Activated T-cell treated with anti-CD3 and anti-CD28 coated beads, Interleukin-2, amount 50 U/mL, for 1 hour (primary cell): ENCODE data around the gene STAP2.

Source experiments
- DNase-seq: peaks from one replicate; pipeline ENCODE4 v3.0.0-alpha.2; 2020

Gene STAP2

DNA sequence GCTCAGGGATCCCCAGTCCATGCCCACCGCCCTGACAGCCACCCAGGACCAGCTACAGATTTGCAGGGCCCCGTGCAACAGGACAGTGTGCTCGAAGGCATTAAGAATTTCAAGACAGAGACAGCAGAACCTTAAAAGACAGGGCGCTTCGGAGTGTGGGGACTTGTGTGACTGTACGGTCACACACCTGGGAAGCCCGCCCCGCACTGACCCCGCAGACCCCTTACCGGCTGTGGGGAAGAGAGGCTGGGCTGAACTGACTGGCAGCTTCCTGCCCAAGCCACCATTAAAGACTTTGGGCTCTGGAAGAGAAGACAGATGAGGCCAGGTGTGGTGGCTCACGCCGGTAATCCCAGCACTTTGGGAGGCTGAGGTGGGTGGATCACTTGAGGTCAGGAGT lies 14.4 kb downstream of the STAP2 start:
- DNase-seq, result no peak

DNA sequence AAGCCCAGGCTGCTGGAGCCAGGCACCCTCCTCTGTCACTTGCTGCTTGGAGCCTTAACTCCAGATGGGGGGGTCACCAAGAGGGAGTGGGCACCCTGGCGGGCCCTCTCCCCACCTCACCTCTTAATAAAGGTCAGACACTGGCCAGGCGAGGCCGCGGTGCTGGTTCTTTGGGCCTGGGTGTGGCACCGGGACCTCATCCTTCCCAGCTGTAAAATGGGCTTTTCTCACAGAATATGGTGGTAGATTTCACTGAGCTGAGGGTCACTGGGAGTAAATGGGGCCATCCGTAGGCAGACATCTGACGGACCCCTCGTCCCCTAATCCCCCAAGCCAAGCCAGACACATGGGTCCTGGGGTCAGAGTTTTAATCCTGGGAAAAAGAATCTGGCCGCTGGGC lies 14.9 kb downstream of the STAP2 start:
- no peak for DNase-seq

DNA sequence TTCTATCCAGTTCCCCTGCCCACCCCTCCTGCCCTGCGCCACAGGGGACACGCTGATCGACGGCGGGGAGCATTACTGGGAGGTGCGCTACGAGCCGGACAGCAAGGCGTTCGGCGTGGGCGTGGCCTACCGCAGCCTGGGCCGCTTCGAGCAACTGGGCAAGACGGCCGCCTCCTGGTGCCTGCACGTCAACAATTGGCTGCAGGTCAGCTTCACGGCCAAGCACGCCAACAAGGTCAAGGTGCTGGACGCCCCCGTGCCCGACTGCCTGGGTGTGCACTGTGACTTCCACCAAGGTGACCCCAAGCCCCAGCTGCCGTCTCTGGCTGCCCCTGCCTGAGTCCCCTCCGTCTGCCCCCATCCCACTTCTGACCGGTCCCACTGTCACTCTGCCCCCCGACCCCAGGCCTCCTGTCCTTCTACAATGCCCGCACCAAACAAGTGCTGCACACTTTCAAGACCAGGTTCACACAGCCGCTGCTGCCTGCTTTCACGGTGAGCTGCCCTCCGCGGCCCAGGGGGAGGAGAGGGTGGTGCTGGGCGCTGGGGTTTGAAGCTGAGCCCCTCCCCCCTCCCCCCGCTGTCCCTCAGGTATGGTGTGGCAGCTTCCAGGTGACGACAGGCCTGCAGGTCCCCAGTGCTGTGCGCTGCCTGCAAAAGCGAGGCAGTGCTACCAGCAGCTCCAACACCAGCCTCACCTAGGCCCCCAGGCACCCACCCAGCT lies 15.5 kb downstream of the STAP2 start:
- DNase-seq, result no peak

DNA sequence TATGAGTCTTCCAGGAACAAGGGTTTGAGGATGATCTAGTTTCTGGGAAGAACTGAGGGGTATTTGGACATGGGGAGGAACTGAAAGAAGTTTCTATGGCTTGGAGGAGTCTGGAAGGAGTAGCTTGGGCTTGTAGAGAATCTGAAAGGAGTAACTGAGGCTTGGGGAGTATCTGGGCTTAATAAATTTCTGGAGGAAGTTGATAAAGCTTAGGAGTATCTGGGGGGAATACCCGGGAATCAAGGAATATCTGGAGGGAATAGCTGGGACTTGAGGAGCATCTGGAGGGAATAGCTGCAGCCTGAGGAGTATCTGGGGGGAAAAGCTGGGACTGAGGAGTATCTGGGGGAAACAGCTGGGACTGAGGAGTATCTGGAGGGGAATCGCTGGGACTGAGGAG lies 18.2 kb downstream of the STAP2 start:
- DNase-seq, result no peak

DNA sequence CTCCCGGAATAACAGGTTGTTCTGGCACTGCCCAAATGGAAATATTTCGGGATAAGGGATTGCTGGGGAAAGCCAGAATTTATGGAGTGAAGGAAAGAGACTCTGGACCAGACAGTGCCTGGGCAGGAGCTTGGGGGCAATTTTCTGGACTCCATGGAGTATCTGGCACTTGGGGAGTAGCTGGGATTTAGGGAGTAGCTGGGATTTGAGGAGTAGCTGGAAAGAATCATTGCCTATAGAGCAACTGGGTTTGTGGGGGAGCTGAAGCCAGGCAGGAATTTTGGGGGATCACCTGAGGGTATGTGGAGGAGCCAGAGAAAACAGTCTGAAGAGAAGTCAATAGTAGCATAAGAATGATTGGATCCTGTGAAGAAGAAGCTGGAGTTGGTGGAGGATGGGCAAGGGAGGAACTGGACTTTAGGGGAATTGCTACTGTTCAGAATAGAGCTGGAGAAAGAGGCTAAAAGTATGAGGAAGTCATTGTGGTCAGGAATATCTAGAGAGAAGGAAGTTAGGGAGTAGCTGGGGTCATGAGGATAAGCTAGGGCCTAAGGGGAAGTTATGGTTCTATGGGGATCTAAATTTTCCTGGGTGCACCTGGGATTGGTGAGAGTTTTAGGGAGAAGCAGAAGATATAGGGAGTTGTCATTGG lies 19.4 kb downstream of the STAP2 start:
- DNase-seq, result no peak

DNA sequence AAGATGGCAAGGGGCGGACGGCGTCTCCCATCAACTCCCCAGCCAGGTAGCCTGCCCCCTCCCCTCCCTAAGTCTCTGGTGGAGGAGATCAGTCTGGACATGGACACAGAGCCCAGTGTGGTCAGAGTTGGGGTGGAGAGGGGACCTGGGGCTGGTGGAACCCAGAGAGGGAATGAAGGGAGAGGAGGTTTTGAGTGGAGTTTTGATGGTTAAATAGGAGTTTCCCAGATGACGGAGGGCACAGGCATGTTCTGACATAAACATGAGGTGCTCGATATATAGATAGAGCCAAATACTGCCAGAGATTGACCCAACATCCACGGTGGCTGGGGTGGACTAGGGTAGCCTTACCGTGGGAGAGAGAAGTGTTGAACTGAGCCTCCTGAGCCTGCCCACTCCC lies 20.2 kb downstream of the STAP2 start:
- no peak for DNase-seq

DNA sequence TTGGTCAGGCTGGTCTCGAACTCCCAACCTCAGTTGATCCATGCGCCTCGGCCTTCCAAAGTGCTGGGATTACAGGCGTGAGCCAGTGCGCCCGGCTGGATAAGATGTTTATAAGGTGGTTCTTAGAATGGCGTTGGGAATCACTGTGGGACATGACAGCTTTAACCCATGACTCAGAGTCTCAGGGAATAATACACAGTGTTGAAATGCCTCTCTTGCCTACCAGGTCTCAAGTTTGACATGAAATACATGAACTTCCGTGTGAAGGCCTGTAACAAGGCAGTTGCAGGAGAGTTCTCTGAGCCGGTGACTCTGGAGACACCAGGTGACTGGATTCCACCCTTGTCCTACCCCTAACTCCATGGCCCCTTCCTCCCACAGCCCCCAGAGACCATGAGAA lies 21.7 kb downstream of the STAP2 start:
- DNase-seq, result no peak

DNA sequence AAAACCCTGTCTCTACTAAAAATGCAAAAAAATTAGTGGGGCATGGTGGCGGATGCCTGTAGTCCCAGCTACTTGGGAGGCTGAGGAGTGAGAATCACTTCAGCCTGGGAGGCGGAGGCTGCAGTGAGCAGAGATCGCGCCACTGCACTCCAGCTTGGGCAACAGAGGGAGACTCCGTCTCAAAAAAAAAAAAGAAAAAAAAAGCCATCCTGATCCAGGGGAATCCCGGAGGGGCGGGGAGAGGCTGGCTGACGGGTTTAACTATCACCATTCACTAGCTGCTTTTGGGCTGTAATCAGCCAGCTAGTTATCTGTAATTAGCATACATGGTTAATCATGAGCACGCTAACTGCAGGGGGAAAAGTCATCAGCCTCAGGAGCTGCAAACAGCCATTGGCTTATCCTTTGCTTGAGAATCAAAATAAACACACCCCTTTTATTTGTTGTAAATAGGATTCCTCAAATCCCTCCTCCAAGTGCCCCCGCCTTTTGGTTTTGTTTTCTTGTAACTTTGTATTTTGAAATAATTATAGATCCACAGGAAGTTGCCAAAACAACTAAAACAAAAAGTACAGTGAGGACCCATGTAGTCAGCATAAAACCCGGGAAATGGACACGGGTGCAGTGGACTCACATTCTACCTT lies 24.7 kb downstream of the STAP2 start:
- DNase-seq, result no peak

DNA sequence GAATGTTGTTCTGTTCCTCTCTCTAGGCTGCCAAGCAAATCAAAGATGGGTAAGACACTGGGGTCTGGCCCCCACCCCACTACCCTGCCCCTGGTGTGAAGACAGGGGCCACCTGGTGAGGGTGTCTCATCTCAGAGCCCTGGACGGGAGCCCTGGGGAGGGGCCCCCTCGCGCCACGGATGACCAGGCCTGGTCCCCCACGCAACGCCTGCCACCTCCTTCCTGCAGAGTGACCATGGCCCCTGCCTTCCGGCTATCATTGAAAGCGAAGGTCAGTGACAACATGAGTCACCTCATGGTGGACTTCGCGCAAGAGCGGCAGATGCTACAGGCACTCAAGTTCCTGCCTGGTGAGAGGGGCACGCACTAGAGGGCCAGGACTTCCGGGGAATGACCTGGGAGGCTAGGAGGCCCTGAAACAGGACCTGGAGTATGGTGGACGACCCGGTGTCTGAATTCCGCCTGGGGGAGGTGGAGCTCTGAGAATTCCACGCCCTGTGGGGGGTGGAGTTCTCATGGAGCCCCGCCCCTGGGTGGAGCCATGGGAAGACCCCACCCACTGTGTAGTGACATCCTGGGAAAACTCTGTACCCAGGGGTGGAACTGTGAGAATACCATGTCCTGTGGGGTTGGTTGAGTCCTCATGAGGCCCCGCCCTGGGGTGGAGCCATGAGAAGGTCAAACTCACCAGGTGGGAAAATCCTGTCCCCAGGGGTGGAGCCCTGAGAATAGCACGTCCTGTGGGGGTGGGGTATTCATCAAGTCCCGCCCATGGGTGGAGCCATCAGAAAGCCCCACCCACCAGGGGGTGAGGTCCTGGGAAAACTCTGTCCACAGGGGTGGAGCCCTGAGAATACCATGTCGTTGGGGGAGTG lies 28.1 kb downstream of the STAP2 start:
- DNase-seq, result no peak

DNA sequence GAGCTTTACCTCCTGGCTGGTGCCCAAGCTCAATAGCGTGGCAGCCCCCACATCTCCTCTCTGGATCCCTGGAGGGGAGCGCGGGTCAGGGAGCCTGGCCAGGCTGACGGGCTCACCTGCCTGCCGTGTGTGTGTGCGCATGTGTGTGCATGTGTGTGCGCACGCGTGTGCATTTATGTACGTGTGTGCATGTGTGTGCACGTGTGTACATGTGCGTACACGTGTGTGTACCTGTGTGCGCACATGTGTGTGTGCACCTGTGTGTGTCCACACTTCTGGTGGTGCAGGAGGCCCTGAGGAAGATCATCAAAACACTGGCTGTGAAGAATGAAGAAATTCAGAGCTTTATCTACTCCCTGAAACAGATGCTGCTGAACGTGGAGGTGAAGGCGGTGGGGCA lies 33.0 kb downstream of the STAP2 start:
- no peak for DNase-seq

DNA sequence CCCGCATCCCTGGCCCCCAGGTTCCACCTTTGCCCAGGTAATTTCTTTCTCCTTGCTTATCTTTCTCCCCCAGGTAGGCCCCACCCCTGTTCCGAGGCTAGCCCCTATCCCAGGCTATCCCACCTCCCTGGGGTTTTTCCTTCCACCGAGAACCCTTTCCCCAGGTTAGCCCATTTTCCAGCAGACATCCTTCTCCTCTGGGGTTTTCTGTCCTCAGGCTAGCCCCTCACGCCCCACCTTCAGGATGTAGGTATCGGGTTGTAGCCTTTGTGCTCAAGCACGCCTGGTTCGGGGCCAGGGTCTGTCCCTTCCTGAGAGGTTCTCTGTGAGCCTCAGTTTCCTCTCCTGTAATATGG lies 33.4 kb downstream of the STAP2 start:
- no peak for DNase-seq

DNA sequence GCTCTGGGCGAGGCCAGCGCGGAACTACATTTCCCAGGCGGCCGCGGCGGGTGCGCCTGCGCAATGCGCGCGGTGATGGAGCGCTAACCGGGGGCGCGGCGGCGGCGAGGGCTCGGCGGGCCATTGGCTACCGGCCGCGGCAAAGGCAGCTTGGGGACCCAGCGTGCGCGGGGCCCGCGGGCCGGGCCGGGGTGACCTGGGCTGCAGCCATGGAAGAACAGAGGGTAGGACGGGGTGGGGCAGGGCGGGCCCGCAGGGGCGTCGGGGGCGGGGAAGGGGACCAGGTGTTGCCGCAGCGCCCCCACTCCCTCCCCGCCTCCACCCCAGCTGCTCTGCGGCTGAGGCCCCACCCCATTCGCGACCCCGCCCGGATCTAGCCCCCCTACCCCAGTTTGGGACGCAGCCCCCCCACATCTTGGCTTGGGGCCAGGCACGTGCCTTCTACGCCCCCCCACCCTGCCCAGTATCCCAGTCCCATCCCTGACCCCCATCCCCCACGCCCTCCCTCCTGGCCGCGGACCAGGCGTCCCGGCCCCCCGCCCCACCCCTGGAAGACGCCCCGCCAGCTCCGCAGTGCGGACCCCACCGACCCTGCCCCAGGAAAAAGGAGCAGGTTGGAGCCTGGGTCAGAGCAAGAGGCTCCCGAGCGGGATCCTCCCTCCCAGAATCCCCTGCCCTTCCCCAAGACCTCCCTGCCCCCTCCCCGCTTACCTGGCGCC lies 33.9 kb downstream of the STAP2 start, which contains the start of gene FSD1:
TSS of gene FSD1 (plus strand) at position 61 of the 719 bp plus-strand sequence. CDS start at position 210, 149 bp downstream.
- DNase-seq, result peak; percentile 68

DNA sequence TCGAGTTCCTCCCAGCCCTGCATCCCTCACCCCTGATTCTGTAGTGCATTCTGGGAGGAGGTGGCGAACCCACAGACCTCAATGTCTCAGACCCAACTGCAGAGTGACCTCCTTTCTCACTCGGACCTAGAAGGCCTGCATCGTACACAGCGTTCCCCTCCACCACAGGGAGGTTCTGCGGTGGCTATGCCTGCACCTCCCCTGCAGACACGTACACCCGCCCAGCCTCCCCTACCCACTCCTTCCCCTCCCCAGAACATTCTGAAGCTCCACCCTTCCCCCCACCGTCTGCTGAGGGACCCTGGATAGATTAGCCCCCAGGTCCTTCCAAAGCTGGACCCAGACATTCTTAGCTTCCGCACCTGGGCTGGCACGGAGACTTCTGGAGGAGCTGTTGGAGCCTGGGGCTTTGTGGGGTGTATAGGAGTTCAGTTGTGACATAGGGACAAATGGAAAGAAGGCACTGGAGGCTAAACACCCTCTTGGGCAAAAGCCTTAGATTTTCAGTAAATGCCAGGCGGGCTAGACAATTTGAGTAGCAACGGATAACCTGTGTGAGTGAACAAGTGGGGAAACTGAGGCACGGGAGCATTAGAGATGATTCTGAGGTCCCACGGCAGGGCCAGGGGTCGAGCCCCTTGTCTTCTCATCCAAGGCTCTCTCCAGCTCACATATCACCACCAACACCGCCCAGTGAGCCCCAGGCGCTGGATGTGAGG lies 34.6 kb downstream of the STAP2 start:
- DNase-seq, result no peak

DNA sequence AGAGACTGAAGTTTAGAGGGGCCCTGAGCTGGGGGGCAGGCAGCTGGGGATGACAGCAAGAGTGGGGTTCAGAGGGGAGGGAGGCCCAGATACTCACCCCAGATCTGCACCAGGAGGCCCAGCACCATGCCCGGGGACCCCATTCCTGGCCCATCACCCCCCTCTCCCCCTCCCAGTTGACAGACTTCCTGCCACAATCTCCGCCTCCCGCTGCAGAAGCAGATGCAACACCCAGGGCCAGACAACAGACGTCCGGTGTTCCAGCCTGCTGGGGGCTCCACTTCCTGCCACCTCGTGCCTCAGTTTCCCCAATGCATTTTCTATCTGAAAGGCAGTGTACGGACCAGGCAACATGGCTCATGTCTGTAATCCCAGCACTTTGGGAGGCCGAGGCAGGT lies 36.4 kb downstream of the STAP2 start, which contains the start of gene TMIGD2:
TSS of gene TMIGD2 (minus strand) at position 147 of the 398 bp plus-strand sequence. CDS start at position 143, 4 bp downstream.
- no peak for DNase-seq

DNA sequence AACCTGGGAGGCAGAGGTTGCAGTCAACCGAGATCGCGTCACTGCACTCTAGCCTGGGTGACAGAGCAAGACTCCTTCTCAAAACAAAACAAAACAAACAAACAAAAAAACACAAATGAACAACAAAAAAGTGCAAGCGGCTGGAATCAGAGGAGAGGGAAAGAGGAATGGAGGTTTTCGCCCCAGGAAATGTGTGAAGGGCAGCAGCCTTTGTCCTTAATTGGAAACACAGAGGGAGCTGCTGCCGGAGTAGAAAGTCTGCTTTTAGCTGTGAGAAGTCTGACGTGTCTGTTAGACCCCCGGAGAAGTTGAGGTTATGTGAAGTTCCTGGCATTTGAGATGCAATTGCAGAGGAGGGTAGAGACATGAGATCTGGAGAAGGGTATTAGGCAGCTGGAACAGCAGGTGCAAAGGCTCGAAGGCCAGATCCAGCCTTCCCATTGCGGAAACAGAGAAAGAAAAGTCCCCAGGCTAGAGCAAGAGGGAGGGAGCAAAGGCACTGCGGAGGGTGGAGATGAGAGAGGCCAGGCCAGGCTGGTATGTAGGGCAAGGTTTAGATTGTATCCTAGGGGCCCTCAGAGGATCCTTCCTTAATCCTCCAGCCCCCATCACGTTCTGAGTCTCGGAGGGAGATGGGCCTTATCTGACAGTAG lies 36.9 kb downstream of the STAP2 start:
- no peak for DNase-seq

DNA sequence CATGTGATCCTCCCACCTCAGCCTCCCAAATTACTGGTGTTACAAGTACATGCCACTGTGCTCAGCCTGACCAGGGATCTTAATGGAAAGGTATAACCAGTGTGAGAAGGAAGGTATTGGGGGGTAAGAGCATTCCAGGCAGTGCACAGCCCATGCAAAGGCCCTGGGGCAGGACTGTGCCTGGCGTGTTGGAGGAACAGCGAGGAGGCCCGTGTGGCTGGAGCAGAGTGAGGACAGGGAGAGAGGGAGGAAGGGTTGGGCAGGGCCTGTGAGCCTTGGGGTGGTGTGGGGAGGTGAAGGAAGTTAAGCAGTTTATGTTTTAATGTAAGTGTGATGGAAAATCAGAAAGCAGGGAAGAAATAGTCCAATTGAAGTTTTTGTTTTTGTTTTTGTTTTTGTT lies 38.0 kb downstream of the STAP2 start:
- DNase-seq, result no peak

DNA sequence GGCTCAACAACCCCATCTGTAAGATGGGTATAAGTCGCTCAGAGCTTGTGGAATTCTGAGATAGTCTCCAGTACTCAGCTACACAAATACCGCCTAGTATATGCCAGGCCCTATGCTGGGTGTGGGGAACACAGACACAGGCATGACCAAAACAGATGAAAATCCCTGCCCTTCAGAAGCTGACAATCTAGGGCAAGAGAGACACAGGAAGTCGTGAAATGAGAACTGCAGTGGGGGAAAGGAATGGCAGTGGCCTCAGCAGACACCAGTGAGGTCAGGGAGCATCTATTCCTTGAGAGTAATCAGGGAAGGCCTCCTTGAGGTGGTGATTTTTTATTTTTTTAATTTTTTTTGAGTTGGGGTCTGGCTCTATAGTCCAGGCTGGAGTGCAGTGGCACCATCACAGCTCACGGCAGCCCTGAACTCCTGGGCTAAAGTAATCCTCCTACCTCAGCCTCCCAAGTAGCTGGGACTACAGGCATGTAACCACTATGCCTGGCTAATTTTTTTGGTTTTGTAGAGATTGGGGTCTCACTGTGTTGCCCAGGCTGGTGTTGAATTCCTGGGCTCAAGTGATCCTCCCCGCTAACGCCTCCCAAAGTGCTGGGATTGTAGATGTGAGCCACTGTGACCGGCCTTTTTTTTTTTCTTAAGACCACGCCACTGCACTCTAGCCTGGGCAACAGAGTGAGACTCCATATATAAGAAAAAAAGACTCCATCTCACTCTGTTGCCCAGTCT lies 39.6 kb downstream of the STAP2 start:
- DNase-seq, result no peak

DNA sequence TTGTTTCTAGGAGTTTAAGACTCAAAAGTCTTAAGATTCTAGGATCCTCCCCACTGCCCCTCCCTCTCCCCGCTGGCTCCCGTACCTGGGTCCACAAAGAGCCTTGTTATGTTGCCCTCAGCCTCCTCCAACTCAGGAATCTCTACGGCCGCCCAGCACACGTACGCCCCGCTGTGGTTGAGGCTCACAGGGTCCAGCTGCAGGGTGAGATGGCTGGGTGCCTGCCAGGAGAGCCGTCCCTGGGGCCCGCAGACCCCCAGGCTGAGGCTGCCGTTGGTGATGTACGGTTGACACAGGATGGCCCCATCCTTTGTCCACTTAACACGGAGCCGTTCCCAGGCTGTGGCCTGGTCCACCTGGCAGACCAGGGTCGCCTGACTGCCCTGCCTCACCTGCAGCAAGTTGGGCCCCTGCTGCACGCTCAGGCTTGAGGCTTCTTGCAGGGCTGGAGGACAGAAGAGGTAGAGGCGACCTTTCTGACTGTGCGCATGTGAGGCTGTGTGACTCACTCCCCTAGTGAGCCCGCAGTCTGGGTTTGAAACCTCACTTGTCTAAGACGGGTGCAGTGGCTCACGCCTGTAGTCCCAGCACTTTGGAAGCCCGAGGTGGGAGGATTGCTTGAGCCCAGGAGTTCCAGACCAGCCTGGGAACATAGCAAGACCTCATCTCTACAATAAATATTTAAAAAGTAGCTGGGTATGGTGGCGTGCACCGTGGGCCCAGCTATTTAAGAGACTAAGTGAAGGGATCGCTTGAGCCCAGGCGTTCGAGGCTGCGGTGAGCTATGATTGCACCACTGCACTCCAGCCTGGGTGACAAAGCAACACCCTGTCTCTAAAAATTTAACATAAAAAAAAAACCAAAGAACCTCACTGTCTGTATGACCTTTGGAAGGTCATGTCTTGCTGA lies 40.5 kb downstream of the STAP2 start:
- no peak for DNase-seq
